Measurements from ENCODE around the gene NAV3.
"Not testable (repeated sequence)": the region's sequence is repeated elsewhere in the genome, so short reads cannot be mapped to it uniquely, and the experiment has no call there.

NAV3 gene

DNA sequence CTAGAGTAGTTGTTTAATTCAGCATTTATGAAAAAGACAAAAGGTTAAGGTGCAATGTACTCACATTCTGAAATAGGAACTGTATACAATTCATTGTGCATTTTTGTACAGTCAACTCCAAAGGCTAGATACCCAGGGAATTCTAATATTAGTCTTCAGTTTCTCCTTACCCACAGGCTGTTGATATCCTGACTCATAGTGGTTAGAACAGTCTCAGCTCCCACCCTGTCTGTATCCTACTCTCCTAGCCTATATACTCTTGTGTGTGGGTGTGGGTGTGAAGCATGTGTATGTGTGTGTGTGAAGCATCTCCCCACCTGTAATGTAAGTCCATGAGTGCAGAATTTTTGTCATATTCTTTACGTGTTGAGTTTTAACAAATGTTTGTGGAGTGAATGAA is 229.5 kb downstream of the NAV3 start:
- Mint-ChIP-seq H3K9me3 (peaks cover 4% of the 10 kb centered on the region), H3K4me3 (no peak overlapping the region), H3K4me1 (ENCODE audit: low read depth) (no peaks in the 10 kb centered on the region), H3K27me3 (no peaks in the 10 kb centered on the region), H3K36me3 (ENCODE audit: low read depth) (no peaks in the 10 kb centered on the region), H3K27ac (no peak overlapping the region)

- Mint-ChIP-seq H3K27ac (no peak overlapping the region), H3K9me3 (no peaks in the 10 kb centered on the region), H3K4me3 (no peak overlapping the region), H3K36me3 (ENCODE audit: low read depth) (no peaks in the 10 kb centered on the region), H3K4me1 (ENCODE audit: low read depth) (no peaks in the 10 kb centered on the region), H3K27me3 (no peaks in the 10 kb centered on the region)
Measured at GRCh38 chr12:78062786-78063185, 232.1 kb downstream of the NAV3 start.

DNA sequence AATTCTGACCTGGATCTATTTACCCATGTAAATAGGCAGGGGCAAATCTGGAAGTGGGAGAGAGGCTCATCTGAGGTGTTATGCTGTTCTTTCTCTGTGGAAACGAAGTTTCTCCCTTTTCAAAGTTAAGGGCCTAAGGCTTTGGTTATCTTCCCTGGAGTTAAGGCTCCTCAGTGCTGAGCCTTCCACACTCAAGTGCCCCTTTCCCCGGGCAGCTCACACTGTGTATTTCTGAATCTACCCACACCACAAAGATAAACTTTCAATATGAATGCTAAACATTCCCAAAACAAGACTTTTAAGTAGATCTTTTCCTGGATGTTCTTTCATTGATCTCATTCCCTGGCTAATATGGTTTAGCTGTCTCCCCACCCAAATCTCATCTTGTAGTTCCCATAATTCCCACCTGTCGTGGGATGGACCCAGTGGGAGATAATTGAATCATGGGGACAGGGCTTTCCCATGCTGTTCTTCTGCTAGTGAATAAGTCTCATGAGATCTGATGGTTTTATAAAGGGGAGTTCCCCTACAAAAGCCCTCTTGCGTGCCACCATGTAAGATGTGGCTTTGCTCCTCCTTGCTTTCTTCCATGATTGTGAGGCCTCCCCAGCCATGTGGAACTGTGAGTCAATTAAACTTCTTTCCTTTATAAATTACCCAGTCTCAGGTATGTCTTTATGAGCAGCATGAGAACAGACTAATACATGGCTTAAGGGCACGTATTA is 251.1 kb downstream of the NAV3 start:
- Mint-ChIP-seq H3K36me3 (ENCODE audit: low read depth) (no peaks in the 10 kb centered on the region), H3K4me3 (no peak overlapping the region), H3K9me3 (peaks cover 7% of the 10 kb centered on the region), H3K27ac (no peak overlapping the region), H3K4me1 (ENCODE audit: low read depth) (no peaks in the 10 kb centered on the region), H3K27me3 (no peaks in the 10 kb centered on the region)

- H3K4me3 Mint-ChIP-seq, result no peak overlapping the region
- no peak overlapping the region for H3K27ac Mint-ChIP-seq
- H3K9me3 Mint-ChIP-seq, result peaks cover 2% of the 10 kb centered on the region
- no peaks in the 10 kb centered on the region for H3K4me1 Mint-ChIP-seq (ENCODE audit: low read depth)
- no peaks in the 10 kb centered on the region for H3K36me3 Mint-ChIP-seq (ENCODE audit: low read depth)
- no peaks in the 10 kb centered on the region for H3K27me3 Mint-ChIP-seq
Measured at GRCh38 chr12:78085542-78086182, 255.0 kb downstream of the NAV3 start.

DNA sequence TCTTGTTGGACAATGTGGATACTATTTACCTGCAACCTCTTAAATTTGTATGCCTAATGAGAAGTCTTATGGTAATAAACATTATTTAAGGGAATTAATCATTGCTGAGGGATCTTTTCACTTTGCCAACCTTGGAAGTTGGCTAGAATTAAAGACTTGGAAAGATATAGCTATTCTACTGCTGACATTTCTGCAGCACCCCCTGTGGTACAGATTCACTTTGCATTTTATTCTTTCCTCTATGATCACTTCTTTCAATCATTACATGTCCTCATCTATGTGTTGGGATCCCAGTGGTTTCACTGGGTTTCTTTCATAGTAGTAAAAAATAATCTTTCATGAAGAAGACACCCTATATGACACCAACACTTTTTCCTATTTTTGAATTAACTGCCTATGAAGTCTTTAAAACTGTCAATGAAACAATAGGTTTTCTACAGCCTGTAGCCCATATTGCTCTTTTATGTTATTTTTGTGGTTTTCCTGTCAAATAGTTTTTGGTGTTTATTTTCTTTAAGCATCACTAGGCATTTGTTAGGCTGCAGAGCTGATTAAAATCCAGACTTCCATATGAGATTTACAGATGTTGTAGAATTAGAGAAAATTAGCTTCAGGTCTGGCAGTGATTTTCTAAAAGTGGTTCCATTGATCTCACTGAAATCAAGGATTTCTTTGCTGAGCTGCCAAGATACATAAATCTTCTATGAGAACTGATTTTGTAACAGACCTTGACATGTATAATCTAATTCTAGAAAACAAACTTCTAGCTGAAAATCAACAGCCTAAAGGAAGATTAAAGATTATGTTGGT is 256.1 kb downstream of the NAV3 start:
- Mint-ChIP-seq H3K27me3 (no peaks in the 10 kb centered on the region), H3K4me3 (no peak overlapping the region), H3K9me3 (no peaks in the 10 kb centered on the region), H3K4me1 (ENCODE audit: low read depth) (no peaks in the 10 kb centered on the region), H3K27ac (no peak overlapping the region), H3K36me3 (ENCODE audit: low read depth) (no peaks in the 10 kb centered on the region)

DNA sequence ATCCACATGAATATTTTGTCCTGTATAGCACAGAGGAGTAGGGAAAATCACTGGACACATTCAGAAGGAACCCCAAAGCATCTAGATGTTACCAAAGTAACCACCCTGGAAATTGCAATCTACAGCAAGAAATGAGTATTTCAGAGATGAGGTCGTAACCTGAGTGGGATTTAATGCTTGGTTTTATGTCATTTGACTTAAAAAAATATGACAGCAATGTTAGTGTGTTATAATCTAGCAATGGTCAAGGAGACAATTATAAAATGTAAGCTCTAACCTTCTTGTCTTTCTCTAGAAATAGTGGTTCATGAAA is 256.6 kb downstream of the NAV3 start:
- H3K9me3 Mint-ChIP-seq, result no peaks in the 10 kb centered on the region
- no peaks in the 10 kb centered on the region for H3K36me3 Mint-ChIP-seq (ENCODE audit: low read depth)
- no peak overlapping the region for H3K4me3 Mint-ChIP-seq
- H3K27ac Mint-ChIP-seq, result no peak overlapping the region
- no peaks in the 10 kb centered on the region for H3K4me1 Mint-ChIP-seq (ENCODE audit: low read depth)
- H3K27me3 Mint-ChIP-seq, result no peaks in the 10 kb centered on the region

DNA sequence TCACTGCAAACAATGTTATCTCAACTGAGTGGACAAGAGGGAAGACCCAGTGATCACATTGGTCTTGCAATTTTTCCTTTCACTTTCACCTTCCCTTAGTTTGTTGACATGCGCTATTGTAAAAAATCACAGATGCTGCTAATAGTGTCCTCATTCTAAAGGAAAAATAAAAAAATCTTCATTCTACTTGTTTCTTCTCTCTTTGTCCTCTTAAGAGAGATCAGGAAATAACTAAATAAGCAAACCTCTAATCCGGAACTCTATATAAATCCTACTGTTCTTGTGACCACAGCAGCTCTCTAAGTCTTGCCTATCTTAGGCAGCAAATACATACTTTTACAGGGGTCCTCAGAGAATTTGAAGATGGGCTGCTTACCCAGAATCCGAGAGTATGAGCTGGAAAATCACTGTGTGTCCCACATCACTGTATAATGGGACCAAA is 257.7 kb downstream of the NAV3 start:
- H3K27me3 Mint-ChIP-seq, result no peaks in the 10 kb centered on the region
- H3K9me3 Mint-ChIP-seq, result no peaks in the 10 kb centered on the region
- no peak overlapping the region for H3K4me3 Mint-ChIP-seq
- no peak overlapping the region for H3K27ac Mint-ChIP-seq
- no peaks in the 10 kb centered on the region for H3K36me3 Mint-ChIP-seq (ENCODE audit: low read depth)
- no peaks in the 10 kb centered on the region for H3K4me1 Mint-ChIP-seq (ENCODE audit: low read depth)

DNA sequence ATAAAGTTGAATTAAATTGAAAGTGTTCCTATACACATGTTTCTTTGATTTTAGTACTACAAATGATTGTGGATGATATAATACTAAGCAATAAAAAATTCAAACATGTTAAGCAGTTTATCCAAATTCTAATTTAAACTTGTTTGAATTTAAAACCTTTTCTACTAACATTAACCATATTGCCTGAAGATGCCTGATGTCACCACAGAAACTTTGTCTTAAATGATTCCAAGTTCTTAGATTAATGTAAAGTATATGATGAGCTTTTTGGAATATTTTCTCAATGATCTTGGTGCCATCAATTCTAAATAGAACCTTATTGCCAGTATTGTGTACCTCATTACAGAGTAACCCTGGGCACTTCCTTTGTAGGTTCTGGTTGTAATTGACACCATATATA is 259.6 kb downstream of the NAV3 start:
- no peaks in the 10 kb centered on the region for H3K4me1 Mint-ChIP-seq (ENCODE audit: low read depth)
- H3K27me3 Mint-ChIP-seq, result no peaks in the 10 kb centered on the region
- H3K27ac Mint-ChIP-seq, result no peak overlapping the region
- no peak overlapping the region for H3K4me3 Mint-ChIP-seq
- H3K9me3 Mint-ChIP-seq, result peaks cover 1% of the 10 kb centered on the region
- no peaks in the 10 kb centered on the region for H3K36me3 Mint-ChIP-seq (ENCODE audit: low read depth)

- peaks cover 6% of the 10 kb centered on the region for H3K9me3 Mint-ChIP-seq
Measured at GRCh38 chr12:78095623-78096022, 264.9 kb downstream of the NAV3 start.

GRCh38 chr12:78096909-78097597 is 266.4 kb downstream of the NAV3 start:
- H3K27me3 Mint-ChIP-seq, result no peaks in the 10 kb centered on the region
- no peaks in the 10 kb centered on the region for H3K4me1 Mint-ChIP-seq (ENCODE audit: low read depth)
- no peaks in the 10 kb centered on the region for H3K36me3 Mint-ChIP-seq (ENCODE audit: low read depth)
- H3K9me3 Mint-ChIP-seq, result peaks cover 10% of the 10 kb centered on the region
- no peak overlapping the region for H3K27ac Mint-ChIP-seq
- H3K4me3 Mint-ChIP-seq, result no peak overlapping the region

More at GRCh38 chr12:78095623-78096022, 264.9 kb downstream of the NAV3 start:
- H3K27me3 Mint-ChIP-seq, result no peaks in the 10 kb centered on the region
- no peaks in the 10 kb centered on the region for H3K4me1 Mint-ChIP-seq (ENCODE audit: low read depth)
- H3K36me3 Mint-ChIP-seq (ENCODE audit: low read depth), result no peaks in the 10 kb centered on the region
- H3K4me3 Mint-ChIP-seq, result no peak overlapping the region
- H3K27ac Mint-ChIP-seq, result no peak overlapping the region

GRCh38 chr12:78099806-78100205 is 269.1 kb downstream of the NAV3 start:
- H3K4me3 Mint-ChIP-seq, result no peak overlapping the region
- peaks cover 10% of the 10 kb centered on the region for H3K9me3 Mint-ChIP-seq
- no peak overlapping the region for H3K27ac Mint-ChIP-seq
- H3K27me3 Mint-ChIP-seq, result no peaks in the 10 kb centered on the region
- H3K4me1 Mint-ChIP-seq (ENCODE audit: low read depth), result no peaks in the 10 kb centered on the region
- no peaks in the 10 kb centered on the region for H3K36me3 Mint-ChIP-seq (ENCODE audit: low read depth)

GRCh38 chr12:78101113-78101876 is 270.6 kb downstream of the NAV3 start:
- Mint-ChIP-seq H3K4me3 (no peak overlapping the region), H3K9me3 (peaks cover 4% of the 10 kb centered on the region), H3K4me1 (ENCODE audit: low read depth) (no peaks in the 10 kb centered on the region), H3K27ac (no peak overlapping the region), H3K27me3 (no peaks in the 10 kb centered on the region), H3K36me3 (ENCODE audit: low read depth) (no peaks in the 10 kb centered on the region)

DNA sequence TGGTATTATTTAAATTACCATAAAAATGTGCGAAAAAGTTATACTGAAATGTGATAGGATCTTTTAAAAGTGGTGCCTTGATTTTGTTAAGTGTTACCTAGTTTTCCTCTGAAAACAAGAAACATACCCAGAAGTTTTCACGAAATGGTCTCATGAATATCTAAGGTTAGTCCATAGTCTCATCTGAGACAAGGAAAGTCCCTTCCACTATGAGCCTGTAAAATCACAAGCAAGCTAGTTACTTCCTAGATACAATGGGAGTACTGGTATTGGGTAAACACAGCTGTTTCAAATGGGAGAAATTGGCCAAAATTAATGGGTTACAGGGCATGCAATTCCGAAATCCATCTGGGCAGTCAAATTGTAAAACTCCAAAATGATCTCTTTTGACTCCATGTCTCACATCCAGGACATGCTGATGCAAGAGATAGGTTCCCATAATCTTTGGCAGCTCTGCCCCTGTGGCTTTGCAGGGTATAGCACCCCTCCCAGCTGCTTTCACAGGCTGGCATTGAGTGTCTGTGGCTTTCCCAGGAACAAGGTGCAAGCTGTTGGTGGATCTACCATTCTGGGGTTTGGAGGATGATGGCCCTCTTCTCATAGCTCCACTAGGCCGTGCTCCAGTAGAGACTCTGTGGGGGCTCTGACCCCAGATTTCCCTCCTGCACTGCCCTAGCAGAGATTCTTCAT is 271.4 kb downstream of the NAV3 start:
- Mint-ChIP-seq H3K9me3 (peaks cover 4% of the 10 kb centered on the region), H3K36me3 (ENCODE audit: low read depth) (no peaks in the 10 kb centered on the region), H3K4me3 (no peak overlapping the region), H3K27me3 (no peaks in the 10 kb centered on the region), H3K4me1 (ENCODE audit: low read depth) (no peaks in the 10 kb centered on the region), H3K27ac (no peak overlapping the region)

GRCh38 chr12:78102801-78103200 is 272.1 kb downstream of the NAV3 start:
- not testable (repeated sequence) for H3K4me3 Mint-ChIP-seq; H3K4me1 Mint-ChIP-seq (ENCODE audit: low read depth); H3K36me3 Mint-ChIP-seq (ENCODE audit: low read depth)

More at GRCh38 chr12:78102801-78103200, 272.1 kb downstream of the NAV3 start:
- H3K9me3 Mint-ChIP-seq, H3K27me3 Mint-ChIP-seq, H3K27ac Mint-ChIP-seq: not testable (repeated sequence)

Data from stimulated activated naive CD8-positive, alpha-beta T cell treated with anti-CD3 and anti-CD28 coated beads, Interleukin-15, Interleukin-2, amounts not matched to agents 100 ng/mL and 50 ng/mL, for 24 hours (primary cell).